Breast epithelium (tissue), 3 donors: ENCODE data around the gene LY6G5B.

Experiments used
- CTCF ChIP-seq, 3 donors: fragments of 450-650 bp; IDR thresholded peaks; one replicate each; pipeline ENCODE4 v1.5.1; 2016 to 2017; ENCODE audit warnings: antibody characterized with exemption in 3 of 3, mild to moderate bottlenecking in 3 of 3, moderate library complexity in 3 of 3
- POLR2A ChIP-seq: fragments of 450-650 bp; IDR thresholded peaks from one replicate; pipeline ENCODE4 v1.6.1; 2016; ENCODE audit warnings: antibody characterized with exemption, mild to moderate bottlenecking, moderate library complexity

GRCh38 chr6:31711233-31711632 lies 41.5 kb downstream of the LY6G5B start:
- no peak for TF ChIP-seq CTCF (IDR thresholded peaks at IDR 0.05)
- no peak for TF ChIP-seq POLR2A
